GM15510 (cell line): Measurements from ENCODE around the gene TRABD.

Experiments used
- POLR2A ChIP-seq: IDR thresholded peaks from 3 replicates; pipeline ENCODE4 v1.6.1; 2011; ENCODE audit warnings: borderline replicate concordance; ENCODE audit not compliant: insufficient read length; ENCODE audit errors: extremely low read depth

The TRABD gene

DNA sequence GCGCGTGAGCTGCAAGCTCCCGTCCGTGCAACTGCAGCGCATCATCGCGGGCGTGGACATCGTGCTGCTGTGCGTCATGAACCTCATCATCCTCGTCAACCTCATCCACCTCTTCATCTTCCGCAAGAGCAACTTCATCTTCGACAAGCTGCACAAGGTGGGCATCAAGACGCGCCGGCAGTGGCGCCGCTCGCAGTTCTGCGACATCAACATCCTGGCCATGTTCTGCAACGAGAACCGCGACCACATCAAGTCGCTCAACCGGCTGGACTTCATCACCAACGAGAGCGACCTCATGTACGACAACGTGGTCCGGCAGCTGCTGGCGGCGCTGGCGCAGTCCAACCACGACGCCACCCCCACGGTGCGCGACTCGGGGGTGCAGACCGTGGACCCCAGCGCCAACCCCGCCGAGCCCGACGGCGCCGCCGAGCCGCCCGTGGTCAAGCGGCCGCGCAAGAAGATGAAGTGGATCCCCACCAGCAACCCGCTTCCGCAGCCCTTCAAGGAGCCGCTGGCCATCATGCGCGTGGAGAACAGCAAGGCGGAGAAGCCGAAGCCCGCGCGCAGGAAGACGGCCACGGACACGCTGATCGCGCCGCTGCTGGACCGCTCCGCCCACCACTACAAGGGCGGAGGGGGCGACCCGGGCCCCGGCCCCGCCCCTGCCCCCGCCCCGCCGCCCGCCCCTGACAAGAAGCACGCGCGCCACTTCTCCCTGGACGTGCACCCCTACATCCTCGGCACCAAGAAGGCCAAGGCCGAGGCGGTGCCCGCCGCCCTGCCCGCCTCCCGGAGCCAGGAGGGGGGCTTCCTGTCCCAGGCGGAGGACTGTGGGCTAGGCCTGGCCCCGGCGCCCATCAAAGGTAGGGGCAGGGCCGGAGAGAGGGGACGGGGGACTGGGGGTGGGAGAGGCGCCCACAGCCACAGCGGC lies 7.9 kb upstream of the TRABD start:
- TF ChIP-seq POLR2A, result no peak

DNA sequence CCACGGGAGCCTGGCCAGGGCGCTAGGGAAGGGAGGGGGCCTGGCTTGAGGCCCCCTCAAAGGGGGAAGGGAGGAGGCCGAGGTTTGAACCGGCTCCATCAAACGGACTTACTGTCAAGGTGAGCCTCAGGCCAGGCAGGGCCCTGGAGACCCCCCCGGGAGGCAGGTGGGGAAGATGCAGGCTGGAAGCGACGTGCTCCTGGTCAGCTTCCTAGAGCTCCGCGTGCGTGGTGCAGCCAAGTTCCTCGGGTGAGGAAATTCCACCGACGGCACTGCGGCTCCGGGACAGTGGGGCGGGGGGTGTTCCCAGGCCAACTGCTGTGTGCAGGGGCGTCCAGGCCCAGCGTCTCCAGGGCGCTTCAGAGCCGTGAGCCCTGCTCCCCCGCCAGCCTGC lies 7.2 kb upstream of the TRABD start:
- no peak for TF ChIP-seq POLR2A

- TF ChIP-seq POLR2A, result no peak
Observed at GRCh38 chr22:50178871-50179869, 6.5 kb upstream of the TRABD start.

DNA sequence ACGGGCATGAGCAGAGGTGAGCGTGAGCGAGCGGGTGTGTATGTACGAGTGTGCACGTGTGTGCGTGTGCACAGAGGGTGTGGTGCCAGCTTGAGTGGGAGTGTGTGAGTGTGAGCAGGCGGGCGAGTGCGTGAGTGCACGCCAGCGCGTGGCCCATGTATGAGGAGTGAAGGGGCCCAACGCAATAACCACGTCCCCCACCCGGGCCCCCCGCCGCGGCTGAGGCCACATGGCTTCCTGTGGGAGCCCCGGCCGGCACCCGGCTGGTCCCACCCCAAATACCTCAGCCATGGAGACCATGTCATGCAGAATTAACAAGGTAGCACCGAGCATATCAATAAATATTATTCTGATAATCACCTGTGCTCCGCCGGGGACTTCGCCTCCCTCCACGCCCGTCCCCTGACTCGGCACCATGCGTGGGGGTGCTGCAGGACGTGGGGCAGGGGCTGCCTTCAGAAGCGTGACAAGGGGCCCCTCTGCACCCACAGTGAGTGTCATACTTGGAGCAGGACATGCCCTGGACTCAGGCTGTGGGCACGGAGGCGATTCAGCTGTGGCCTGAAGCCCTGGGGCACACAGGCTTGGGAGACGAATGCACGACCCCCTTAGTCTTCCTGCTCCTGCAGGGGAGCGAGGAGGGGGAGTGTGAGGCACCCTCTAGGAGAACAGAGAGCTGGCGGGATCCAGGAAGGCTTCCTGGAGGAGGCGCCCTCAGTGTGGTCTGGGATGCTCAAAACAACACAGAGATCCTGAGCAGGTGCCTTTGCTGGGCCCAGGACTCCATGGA lies 5.6 kb upstream of the TRABD start:
- no peak for TF ChIP-seq POLR2A

GRCh38 chr22:50180727-50181521 lies 4.8 kb upstream of the TRABD start:
- no peak for TF ChIP-seq POLR2A

DNA sequence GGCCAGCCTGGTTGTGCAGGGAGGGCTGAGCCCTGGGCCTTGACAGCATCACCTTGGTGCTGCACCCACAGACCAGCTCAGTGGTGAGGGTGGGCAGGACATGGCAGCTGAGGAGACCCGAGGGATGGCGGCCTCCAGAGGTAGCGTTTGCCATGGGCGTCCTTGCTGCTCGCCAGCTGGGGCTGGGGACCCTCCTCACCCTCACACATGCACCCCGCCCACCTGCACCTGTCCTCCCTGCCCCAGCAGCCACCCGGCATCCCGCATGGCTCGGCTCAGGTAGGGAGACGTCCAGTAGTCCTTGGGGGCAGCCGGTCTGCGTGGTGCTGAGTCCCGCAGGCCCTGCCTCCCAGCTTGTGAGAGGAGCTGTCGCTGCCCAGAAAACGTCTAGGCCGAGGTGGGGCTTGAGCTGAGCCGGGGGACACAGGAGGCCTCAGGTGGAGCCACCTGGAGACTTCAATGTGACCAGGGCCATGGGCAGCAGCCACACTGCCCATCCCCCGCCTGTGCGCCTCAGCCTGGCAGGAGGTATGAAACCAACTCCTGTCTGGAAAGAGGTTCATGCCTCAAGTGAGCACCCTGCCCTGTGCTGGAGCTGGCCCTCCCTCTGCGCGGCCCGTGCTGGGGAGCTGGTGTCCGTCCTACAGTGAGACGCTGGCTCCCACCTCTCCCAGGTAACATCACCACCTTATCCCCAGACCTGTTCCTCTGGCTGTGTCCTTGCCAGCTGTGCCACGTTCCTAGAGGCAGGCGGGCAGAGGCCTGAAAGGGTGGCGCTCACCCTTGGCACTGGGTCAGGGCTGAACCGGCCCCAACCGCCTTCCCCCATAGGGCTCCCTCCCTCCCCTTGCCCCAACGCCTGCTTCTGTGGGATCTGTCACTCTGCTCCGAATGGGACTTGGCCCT lies 3.3 kb upstream of the TRABD start:
- TF ChIP-seq POLR2A, result no peak

- TF ChIP-seq POLR2A, result no peak
Observed at GRCh38 chr22:50183141-50183971, 2.4 kb upstream of the TRABD start.

- no peak for TF ChIP-seq POLR2A
Observed at GRCh38 chr22:50184004-50184901, 1.5 kb upstream of the TRABD start.

GRCh38 chr22:50184902-50185374 lies 775 bp upstream of the TRABD start:
- no peak for TF ChIP-seq POLR2A

- no peak for TF ChIP-seq POLR2A
Observed at GRCh38 chr22:50186181-50186714, 535 bp downstream of the TRABD start.
